GM12865 (cell line): Measurements from ENCODE around the gene SPATA3.
A peak's percentile ranks its signal among the peaks of the same experiment; 100 is the strongest.

ENCODE experiments used
- DNase-seq: peaks from one replicate; pipeline ENCODE4 v3.0.0; 2010; ENCODE audit warnings: low read depth
- H3K4me3 ChIP-seq: 2 replicates; pipeline ENCODE4 v1.5.1; 2011; ENCODE audit warnings: mild to moderate bottlenecking, low read depth, low read length, control low read depth
- CTCF ChIP-seq: IDR thresholded peaks from 2 replicates; pipeline ENCODE4 v1.5.1; 2011; ENCODE audit warnings: low read length, control low read depth, low read depth, inconsistent platforms; ENCODE audit not compliant: insufficient read depth; ENCODE audit errors: missing control alignments

The SPATA3 gene

GRCh38 chr2:231039294-231039664 lies 43.4 kb downstream of the SPATA3 start:
- H3K4me3 ChIP-seq, result no peak overlapping the region
- TF ChIP-seq CTCF, result no peak

GRCh38 chr2:231039821-231040364 lies 44.0 kb downstream of the SPATA3 start:
- TF ChIP-seq CTCF, result no peak
- H3K4me3 ChIP-seq, result no peak overlapping the region
- DNase-seq, result no peak

More at GRCh38 chr2:231039294-231039664, 43.4 kb downstream of the SPATA3 start:
- DNase-seq, result no peak

GRCh38 chr2:231041061-231041689 lies 45.3 kb downstream of the SPATA3 start:
- no peak for DNase-seq
- no peak overlapping the region for H3K4me3 ChIP-seq
- TF ChIP-seq CTCF, result no peak

GRCh38 chr2:231043796-231044195 lies 47.9 kb downstream of the SPATA3 start:
- no peak overlapping the region for H3K4me3 ChIP-seq
- DNase-seq, result no peak
- no peak for TF ChIP-seq CTCF

- H3K4me3 ChIP-seq, result no peak overlapping the region
- DNase-seq, result peak; percentile 15
- TF ChIP-seq CTCF, result no peak
Observed at GRCh38 chr2:231046916-231047273, 51.0 kb downstream of the SPATA3 start.

GRCh38 chr2:231047274-231047922 lies 51.5 kb downstream of the SPATA3 start:
- no peak for TF ChIP-seq CTCF
- DNase-seq, result no peak
- no peak overlapping the region for H3K4me3 ChIP-seq
